Transverse colon (tissue), 3 donors: ENCODE results near the gene MS4A10.

Experiments used
- CTCF ChIP-seq, 5 experiments: fragments of 200-600 bp in 3 of 5; fragments of 450-650 bp in 2 of 5; sonication (generic) in 3 of 5; IDR thresholded peaks; 1 replicate in 2 of 5; 2 replicates in 3 of 5; pipeline ENCODE4 v1.5.1; 2016 to 2017; ENCODE audit warnings: antibody characterized with exemption in 5 of 5, inconsistent platforms in 3 of 5, mild to moderate bottlenecking in 2 of 5, moderate library complexity in 1 of 5
- EP300 ChIP-seq: sonication (generic); formaldehyde crosslinking; IDR thresholded peaks from one replicate; pipeline ENCODE4 v1.6.1; 2017; ENCODE audit warnings: antibody characterized with exemption, low read depth
- POLR2A ChIP-seq: fragments of 450-650 bp; IDR thresholded peaks from one replicate; pipeline ENCODE4 v1.6.1; 2016; ENCODE audit warnings: antibody characterized with exemption, mild to moderate bottlenecking, moderate library complexity

GRCh38 chr11:60786811-60787567, 1.9 kb downstream of the MS4A10 start:
- no peak for TF ChIP-seq POLR2A
- TF ChIP-seq CTCF (IDR thresholded peaks at IDR 0.05) = no peak
- TF ChIP-seq EP300 = no peak
